AG08396 (cell line): ENCODE results near the gene ACSF3.

Source experiments
- DNase-seq: peaks from one replicate; pipeline ENCODE4 v3.0.0; 2012; ENCODE audit warnings: low spot score, mixed read lengths

The ACSF3 gene

GRCh38 chr16:89201439-89202377 is 108.1 kb downstream of the ACSF3 start:
- peak; percentile 93 for DNase-seq

- no peak for DNase-seq
Observed at GRCh38 chr16:89202422-89203215, 109.0 kb downstream of the ACSF3 start.
